Frontal cortex (tissue), 4 donors: ENCODE data around the gene LEF1. TPM values are rescaled to one million over a fixed set of nuclear protein-coding genes. Genes with fewer than 3 reads are reported as not detected.

ENCODE experiments used
- DNase-seq, 2 donors: peaks; one replicate each; pipeline ENCODE4 v3.0.0; 2012; ENCODE audit warnings: low spot score in 2 of 2
- FAIRE-seq: peaks from 2 replicates; lab custom pipeline; 2012; peaks lifted over from hg19 to GRCh38; lab: Jason Lieb, UNC
- total RNA-seq: library from RNA; depleted of rRNA; stranded (reverse); fragments of >200 nt; gene quantifications from one replicate; pipeline ENCODE4 v1.2.3, GENCODE V29; 2014
- donor health status: control.
- donor health status: control.
- donor health status: control.

LEF1 gene
- total RNA-seq, 1 donor from 2014 or later = 6.1 TPM

DNA sequence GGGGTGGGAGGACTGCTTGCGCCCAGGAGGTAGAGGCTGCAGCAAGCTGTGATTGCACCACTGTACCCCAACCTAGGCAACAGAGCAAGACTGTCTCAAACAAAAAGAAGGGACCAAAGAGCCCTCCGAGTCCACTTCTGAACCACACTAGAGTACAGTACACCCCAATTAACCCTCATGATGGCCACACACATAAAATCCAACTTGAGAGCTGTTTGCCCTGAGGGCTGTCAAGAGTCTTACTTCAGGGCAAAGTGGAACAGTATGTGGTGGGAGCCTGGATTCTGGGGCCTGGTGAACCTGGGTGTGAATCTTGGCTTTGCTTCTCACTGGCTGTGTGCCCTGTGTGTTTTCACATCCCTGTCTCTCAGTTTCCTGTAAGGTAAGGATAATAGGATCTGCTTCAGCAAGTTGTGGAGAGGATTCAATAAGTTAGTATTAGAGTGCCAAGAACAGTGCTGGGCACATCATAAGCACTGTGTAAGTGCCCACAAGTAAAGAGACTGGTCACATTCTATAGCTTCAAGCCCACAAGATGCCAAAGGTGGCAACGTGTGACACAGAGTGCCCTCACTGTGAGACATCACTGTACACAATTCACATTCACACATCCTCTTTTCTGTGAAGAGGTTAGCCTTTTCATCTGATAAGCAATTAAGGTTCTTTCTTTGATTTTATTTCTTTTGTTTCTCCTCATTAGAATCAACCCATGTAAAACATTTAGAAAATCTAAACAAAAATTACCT is 52.1 kb downstream of the LEF1 start:
- DNase-seq = no peak
- FAIRE-seq = no peak

GRCh38 chr4:108115168-108115526 is 53.6 kb downstream of the LEF1 start:
- FAIRE-seq (no peak), DNase-seq (no peak)

DNA sequence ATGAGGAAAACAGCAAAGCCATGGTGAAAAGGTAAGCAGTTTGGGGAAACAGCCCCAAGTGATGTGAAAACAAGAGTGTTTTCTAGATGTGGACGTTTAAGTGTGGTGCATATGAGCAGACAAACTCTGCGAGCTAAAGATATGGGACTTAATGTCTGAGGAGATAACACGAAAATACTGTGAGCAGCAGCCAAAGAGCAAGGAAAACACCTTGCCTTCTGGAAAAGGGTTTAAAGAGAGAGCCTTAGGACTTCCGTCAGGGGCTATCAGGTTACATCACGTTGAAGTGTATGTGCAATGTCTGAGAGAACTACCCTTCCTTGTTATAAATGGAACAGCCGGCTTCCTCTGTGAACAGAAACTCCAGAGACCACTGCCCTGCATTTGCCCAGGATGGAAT is 54.2 kb downstream of the LEF1 start:
- DNase-seq (no peak), FAIRE-seq (no peak)

GRCh38 chr4:108113229-108113628 is 55.5 kb downstream of the LEF1 start:
- no peak for FAIRE-seq

GRCh38 chr4:108111781-108112180 is 57.0 kb downstream of the LEF1 start:
- no peak for FAIRE-seq
- DNase-seq = no peak

More at GRCh38 chr4:108113229-108113628, 55.5 kb downstream of the LEF1 start:
- no peak for DNase-seq

- FAIRE-seq (no peak), DNase-seq (no peak)
Measured at GRCh38 chr4:108110450-108110849, 58.3 kb downstream of the LEF1 start.

- DNase-seq = no peak
- FAIRE-seq = no peak
Measured at GRCh38 chr4:108109997-108110416, 58.7 kb downstream of the LEF1 start.

- DNase-seq (no peak), FAIRE-seq (no peak)
Measured at GRCh38 chr4:108109111-108109510, 59.6 kb downstream of the LEF1 start.

DNA sequence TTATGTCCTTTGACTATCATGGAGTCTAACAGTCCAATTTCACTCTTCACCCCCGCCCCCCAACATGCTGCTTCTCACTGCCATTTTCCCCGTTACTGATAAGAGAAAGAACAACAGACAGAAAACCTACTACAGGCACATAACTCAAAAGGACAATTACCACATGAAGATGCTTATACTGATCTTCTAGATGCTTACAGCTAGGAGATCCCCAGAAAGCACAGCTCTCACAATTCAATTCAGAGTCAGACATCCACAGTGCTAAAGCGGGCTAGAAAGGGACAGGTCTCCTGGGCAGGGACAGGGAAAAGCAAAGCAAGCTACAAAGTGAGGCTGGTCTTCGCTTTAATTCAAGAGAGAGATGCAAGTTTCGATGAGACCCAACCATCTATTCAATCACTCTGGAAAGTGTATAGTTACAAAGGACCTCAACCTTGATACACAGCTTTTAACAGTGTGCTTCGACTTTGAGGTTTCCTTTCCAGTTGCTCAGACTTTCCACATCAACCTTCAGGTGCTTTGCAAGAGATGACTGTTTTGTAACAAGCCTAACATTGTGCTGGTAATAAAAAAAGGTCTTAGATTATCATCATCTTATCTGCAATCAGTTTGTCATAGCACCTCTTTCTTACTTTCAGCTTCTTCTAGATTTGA is 60.9 kb downstream of the LEF1 start:
- no peak for DNase-seq
- no peak for FAIRE-seq

- FAIRE-seq = no peak
- no peak for DNase-seq
Measured at GRCh38 chr4:108107101-108107500, 61.6 kb downstream of the LEF1 start.

DNA sequence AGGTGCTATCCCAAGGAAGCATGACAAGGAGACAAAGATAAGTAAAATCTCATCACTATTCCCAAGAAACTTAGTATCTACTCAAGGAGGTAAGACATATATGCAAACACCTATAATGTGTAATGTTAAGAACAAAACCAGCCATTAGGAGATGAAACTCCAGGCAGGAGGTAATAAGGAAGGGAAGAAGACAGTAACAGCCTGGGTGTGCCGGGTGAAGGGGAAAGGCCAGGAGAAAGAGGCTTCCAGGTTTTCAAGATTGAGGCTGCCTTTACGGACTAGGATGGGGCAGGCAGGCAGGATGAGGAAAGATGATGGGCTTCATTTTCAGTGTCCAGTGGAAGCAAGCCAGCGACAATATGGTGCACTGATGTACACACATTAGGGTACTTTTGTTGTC is 62.5 kb downstream of the LEF1 start:
- FAIRE-seq (no peak), DNase-seq (no peak)

GRCh38 chr4:108103099-108103862 is 65.5 kb downstream of the LEF1 start:
- no peak for DNase-seq
- no peak for FAIRE-seq

- FAIRE-seq (no peak), DNase-seq (no peak)
Measured at GRCh38 chr4:108100827-108101226, 67.9 kb downstream of the LEF1 start.

DNA sequence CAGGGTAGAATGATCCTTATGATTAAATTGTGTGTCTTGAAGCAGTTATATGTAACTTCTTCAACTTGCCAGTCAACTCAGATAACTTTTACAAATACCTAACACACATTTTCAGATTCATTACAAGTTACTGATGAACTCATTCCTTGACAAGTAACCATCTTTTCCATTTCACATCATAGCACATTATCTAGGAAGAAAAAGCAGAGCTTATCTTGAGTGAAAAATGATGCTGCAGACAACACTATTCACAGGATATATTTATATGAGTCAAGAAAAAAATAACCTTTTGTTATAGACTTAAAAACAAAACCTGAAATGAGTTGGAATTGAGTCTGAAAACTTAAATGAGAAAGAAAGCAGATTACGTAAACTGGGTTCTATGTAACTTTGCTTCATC is 68.9 kb downstream of the LEF1 start:
- DNase-seq (no peak), FAIRE-seq (no peak)

DNA sequence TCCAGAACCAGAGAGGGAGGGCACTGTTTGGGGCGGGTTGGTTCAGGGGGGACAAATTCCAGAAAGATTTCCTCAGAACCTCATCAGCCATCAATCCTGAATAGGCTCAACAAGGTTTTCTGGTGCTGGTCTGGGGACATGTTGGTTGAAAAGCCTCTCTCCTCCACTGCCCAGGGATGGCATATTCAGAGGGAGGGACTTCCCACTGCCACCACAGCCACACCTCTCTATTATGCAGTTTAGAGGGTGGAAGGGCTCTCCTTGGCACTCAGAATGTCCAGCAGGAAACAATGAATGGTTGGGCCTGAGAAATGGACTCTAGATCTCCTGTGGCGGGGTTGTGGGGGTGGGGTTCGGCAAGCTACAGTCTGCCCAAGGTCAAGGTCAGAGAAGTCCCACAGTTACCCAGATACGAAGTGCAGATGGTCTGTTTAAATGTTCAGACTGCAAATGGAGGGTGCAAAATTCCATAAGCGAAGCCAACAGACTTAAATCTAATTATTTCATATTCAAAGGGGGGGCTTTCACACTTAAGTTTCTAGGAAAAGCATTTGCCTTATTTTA is 70.7 kb downstream of the LEF1 start:
- FAIRE-seq = no peak
- DNase-seq = no peak

DNA sequence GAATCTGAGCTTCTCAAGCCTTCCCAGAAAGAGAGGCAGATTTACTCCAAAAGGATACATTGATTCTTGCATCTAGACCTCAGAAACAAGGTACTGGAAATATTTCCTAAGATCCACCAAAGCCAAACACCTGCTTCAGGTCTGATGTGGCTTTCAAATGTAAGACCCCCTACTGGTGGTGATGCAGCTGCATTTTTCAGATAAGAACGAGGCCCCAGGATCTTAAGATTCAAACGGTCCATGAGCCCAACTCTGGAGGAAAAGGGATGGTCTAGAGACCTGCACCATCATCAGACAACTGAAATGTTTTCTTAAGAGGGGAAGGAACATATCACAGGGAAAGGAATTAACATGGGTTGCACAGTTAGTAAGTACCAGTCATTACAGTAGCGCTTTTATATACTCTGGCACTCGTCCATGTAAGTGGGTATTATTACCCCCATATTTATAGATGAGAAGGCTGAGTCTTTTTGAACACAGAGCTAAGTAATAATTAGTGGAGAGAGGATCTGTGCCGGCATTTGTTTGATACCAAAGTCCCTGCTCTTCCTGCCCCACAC is 73.7 kb downstream of the LEF1 start:
- FAIRE-seq (no peak), DNase-seq (no peak)

DNA sequence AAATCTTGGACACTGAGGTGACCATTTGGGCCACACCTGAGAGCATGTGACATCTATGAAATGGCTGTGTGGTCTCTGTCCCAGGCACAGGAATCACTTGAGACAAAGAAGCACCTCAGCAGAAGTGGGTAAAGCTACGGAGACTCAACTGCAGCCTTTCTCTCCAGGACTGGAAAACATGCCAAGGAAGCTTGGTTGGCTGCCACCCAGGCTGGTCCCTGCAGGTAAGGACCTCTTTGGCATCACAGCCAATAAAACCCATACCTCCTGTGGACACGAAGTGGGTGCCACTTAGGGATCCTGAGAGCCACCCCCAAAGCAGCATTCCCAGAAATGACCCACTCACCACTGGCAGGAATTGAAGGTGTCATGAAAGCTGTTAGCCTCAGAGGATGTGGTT is 74.6 kb downstream of the LEF1 start:
- no peak for FAIRE-seq
- DNase-seq = no peak

DNA sequence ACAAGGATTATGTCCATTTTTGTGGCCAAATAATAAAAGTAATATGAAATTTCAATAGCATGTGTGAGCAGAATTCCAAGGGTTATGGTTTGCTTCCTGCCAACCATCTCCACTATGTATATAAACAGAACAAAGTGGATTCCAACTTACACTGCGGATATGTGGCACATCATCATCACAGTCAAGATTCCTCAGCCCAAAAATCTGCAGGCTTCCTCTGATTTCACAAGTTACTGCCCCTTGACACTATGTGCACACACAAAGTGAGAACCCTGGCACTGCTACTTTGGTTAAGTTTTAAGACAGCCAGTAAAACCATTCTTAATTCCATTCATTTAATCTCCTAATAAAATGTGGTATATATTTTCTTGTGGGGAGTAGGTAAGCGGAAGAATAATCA is 76.4 kb downstream of the LEF1 start:
- FAIRE-seq = no peak

GRCh38 chr4:108087293-108087967 is 81.3 kb downstream of the LEF1 start:
- FAIRE-seq = no peak
- DNase-seq = no peak

More for the DNA sequence above, 76.4 kb downstream of the LEF1 start:
- no peak for DNase-seq

GRCh38 chr4:108081256-108081655 is 87.5 kb downstream of the LEF1 start:
- DNase-seq (no peak), FAIRE-seq (no peak)
